HepG2 (cell line): Measurements from ENCODE around the gene C6orf15. TPM values are rescaled to one million over a fixed set of nuclear protein-coding genes. Genes with fewer than 3 reads are reported as not detected.

Experiments used
- ATAC-seq: fragments of 200-7000 bp; cut with Tn5 transposase; 3 replicates; pipeline ENCODE4 v1.9.1; 2020; ENCODE audit warnings: mild to moderate bottlenecking, moderate library complexity
- BruUV-seq: library from RNA; stranded (reverse); fragments of 400-500 nt; replicated peaks from 2 replicates; lab custom pipeline; 2021; lab: Mats Ljungman, UMichigan
- CTCF ChIA-PET: fragments of 300-600 bp; formaldehyde crosslinking; extraction: SDS; loops from one replicate; lab custom pipeline; 2021; ENCODE audit warnings: low total read pairs, inconsistent platforms, low intra/inter-chr PET ratio; lab: Yijun Ruan, JAX
- POLR2A ChIA-PET: fragments of 350-600 bp; sonication (Branson Sonifier 250); formaldehyde crosslinking; loops from one replicate; lab custom pipeline; 2020; ENCODE audit warnings: antibody characterized with exemption, inconsistent platforms; lab: Yijun Ruan, JAX
- DNase-seq: peaks from one replicate; pipeline ENCODE4 v3.0.0-alpha.2; 2015; ENCODE audit warnings: low spot score
- FAIRE-seq: peaks from 3 replicates; lab custom pipeline; 2011; peaks lifted over from hg19 to GRCh38; lab: Jason Lieb, UNC
- H2AFZ ChIP-seq: one replicate; pipeline ENCODE4 v1.6.1; 2011; ENCODE audit warnings: low read length, inconsistent platforms
- H3K27ac ChIP-seq: fragments of 300-600 bp; 3 replicates; pipeline ENCODE4 v1.8.0; 2011; ENCODE audit warnings: mixed run types, mild to moderate bottlenecking, mixed read lengths, low read length, inconsistent platforms; ENCODE audit not compliant: insufficient read depth; ENCODE audit errors: extremely low read length
- H3K27me3 ChIP-seq, 2 experiments: fragments of 200-600 bp in 1 of 2; 2 replicates in 1 of 2; 3 replicates in 1 of 2; pipeline versions ENCODE4 v1.6.0 to v1.8.0; 2011; ENCODE audit warnings: low read length in 2 of 2, mild to moderate bottlenecking in 2 of 2, moderate library complexity in 2 of 2, inconsistent platforms in 1 of 2; ENCODE audit not compliant: insufficient read depth in 2 of 2, control insufficient read depth in 1 of 2
- H3K36me3 ChIP-seq, 2 experiments: fragments of 200-600 bp in 1 of 2; replicated peaks in 1 of 2; 2 replicates in 1 of 2; 3 replicates in 1 of 2; pipeline versions ENCODE4 v1.5.1 to v1.8.0; 2011; ENCODE audit warnings: low read length in 2 of 2, inconsistent platforms in 1 of 2; ENCODE audit not compliant: insufficient read depth in 2 of 2, control insufficient read depth in 1 of 2
- H3K4me1 ChIP-seq: 2 replicates; pipeline ENCODE4 v1.5.1; 2012; ENCODE audit warnings: low read length, inconsistent platforms; ENCODE audit not compliant: insufficient read depth
- H3K4me2 ChIP-seq: 2 replicates; pipeline ENCODE4 v1.6.0; 2011; ENCODE audit warnings: low read depth, low read length, inconsistent platforms
- H3K4me3 ChIP-seq, 3 experiments: fragments of 200-600 bp in 1 of 3; sonication (generic), shearing (Covaris generic) in 1 of 3; replicated peaks in 1 of 3; 2 replicates each; pipeline ENCODE4 v1.5.1; 2011 to 2016; ENCODE audit warnings: low read length in 3 of 3, inconsistent platforms in 2 of 3, low read depth in 2 of 3, mild to moderate bottlenecking in 2 of 3, control low read depth in 1 of 3, mixed read lengths in 1 of 3; ENCODE audit not compliant: insufficient read depth in 1 of 3
- H3K79me2 ChIP-seq: one replicate; pipeline ENCODE4 v1.6.1; 2011; ENCODE audit warnings: low read length, inconsistent platforms; ENCODE audit not compliant: insufficient read depth
- H3K9ac ChIP-seq: 2 replicates; pipeline ENCODE4 v1.6.0; 2011; ENCODE audit warnings: mild to moderate bottlenecking, low read depth, low read length, inconsistent platforms; ENCODE audit not compliant: insufficient read depth
- H3K9me3 ChIP-seq: 2 replicates; pipeline ENCODE4 v1.5.1; 2012; ENCODE audit warnings: mild to moderate bottlenecking, low read length
- H4K20me1 ChIP-seq: 2 replicates; pipeline ENCODE4 v1.6.0; 2011; ENCODE audit warnings: inconsistent platforms, mild to moderate bottlenecking, low read length, moderate library complexity; ENCODE audit not compliant: insufficient read depth
- AKNA ChIP-seq: sonication (generic); formaldehyde crosslinking; IDR thresholded peaks from 2 replicates; pipeline ENCODE4 v1.4.0; 2020; ENCODE audit warnings: missing genetic modification reagents, borderline replicate concordance
- ATF7 ChIP-seq, 2 experiments: fragments of 450-650 bp in 1 of 2; sonication (generic) in 1 of 2; formaldehyde crosslinking in 1 of 2; IDR thresholded peaks; 2 replicates each; pipeline versions ENCODE4 v1.4.0 to v1.6.1; 2016 to 2020; ENCODE audit warnings: antibody characterized with exemption in 1 of 2, mild to moderate bottlenecking in 1 of 2, missing genetic modification reagents in 1 of 2
- HNRNPK ChIP-seq: fragments of 200-400 bp; formaldehyde crosslinking; IDR thresholded peaks from 2 replicates; pipeline ENCODE4 v1.6.1; 2018; ENCODE audit warnings: low read length, low read depth, moderate library complexity, mild to moderate bottlenecking; ENCODE audit not compliant: poor library complexity, severe bottlenecking
- JUND ChIP-seq: sonication (generic); formaldehyde crosslinking; IDR thresholded peaks from 2 replicates; pipeline ENCODE4 v1.8.0; 2022; ENCODE audit warnings: mild to moderate bottlenecking, missing genetic modification reagents
- LRRFIP1 ChIP-seq: sonication (generic); formaldehyde crosslinking; conservative IDR thresholded peaks from 2 replicates; pipeline ENCODE4 v1.4.0; 2020; ENCODE audit warnings: missing genetic modification reagents
- MLX ChIP-seq: IDR thresholded peaks from 2 replicates; pipeline ENCODE4 v1.6.1; 2016
- PRDM10 ChIP-seq: sonication (generic); formaldehyde crosslinking; IDR thresholded peaks from 2 replicates; pipeline ENCODE4 v1.4.0; 2020; ENCODE audit warnings: low read depth, missing genetic modification reagents
- SALL1 ChIP-seq: sonication (generic); formaldehyde crosslinking; IDR thresholded peaks from 2 replicates; pipeline ENCODE4 v1.8.0; 2022; ENCODE audit warnings: mild to moderate bottlenecking, missing genetic modification reagents
- SAP130 ChIP-seq: IDR thresholded peaks from 2 replicates; pipeline ENCODE4 v1.6.1; 2016; ENCODE audit warnings: low read depth
- TRIM24 ChIP-seq: sonication (generic); formaldehyde crosslinking; IDR thresholded peaks from 2 replicates; pipeline ENCODE4 v1.8.0; 2022; ENCODE audit warnings: mild to moderate bottlenecking, missing genetic modification reagents
- ZIK1 ChIP-seq: sonication (generic); formaldehyde crosslinking; IDR thresholded peaks from 2 replicates; pipeline ENCODE4 v1.5.0; 2020; ENCODE audit warnings: mild to moderate bottlenecking, low read depth, missing genetic modification reagents, borderline replicate concordance
- ZNF768 ChIP-seq: sonication (generic); formaldehyde crosslinking; IDR thresholded peaks from 2 replicates; pipeline ENCODE4 v1.4.0; 2020; ENCODE audit warnings: missing genetic modification reagents
- WGBS: methylation state at CpG from one replicate; pipeline ENCODE4 v1.1.6; 2017; ENCODE audit warnings: low lambda C conversion rate; 5-methylcytosine and 5-hydroxymethylcytosine counted together
- in situ Hi-C: cut with HindIII; loops from 2 replicates; pipeline ENCODE4 v1.10.0; 2017; ENCODE audit warnings: low pct_unique_long_range_greater_than_20kb; ENCODE audit not compliant: extremely low pct_ligation_motif_present
- intact Hi-C: fragments of 100-400 bp; cut with micrococcal nuclease; formaldehyde crosslinking; loops from one replicate; pipeline ENCODE4 v1.10.0; 2022; ENCODE audit not compliant: unreplicated experiment
- polyA plus RNA-seq, 8 experiments: library from polyadenylated mRNA; depleted of rRNA in 3 of 8; stranded (reverse) in 7 of 8; unstranded in 1 of 8; fragments of >200 nt; fragmentation: Illumina TruSeq in 4 of 8; extraction: Trizol in 4 of 8; gene quantifications; 2 replicates each; pipeline versions ENCODE4 v1.2.1 to v1.2.3, GENCODE V29; 2011 to 2016; ENCODE audit warnings: low read depth in 4 of 8, missing spikeins in 1 of 8, mixed read lengths in 1 of 8; ENCODE audit not compliant: insufficient read depth in 1 of 8
- total RNA-seq, 5 experiments: library from RNA; depleted of rRNA; stranded (reverse); fragments of >200 nt; fragmentation: Illumina TruSeq; extraction: Trizol; gene quantifications; 2 replicates each; pipeline ENCODE4 v1.2.3, GENCODE V29; 2016; ENCODE audit warnings: low read depth in 1 of 5

The C6orf15 gene
- total and polyA plus RNA-seq, 2 of the 13 experiments (the other 11 are each of a cell fraction or from before 2014, with no cell fraction given): not detected

- no peak for FAIRE-seq
- ATAC-seq: peak; percentile 70
- CTCF ChIA-PET: no interaction called here
- TF ChIP-seq MLX (CRISPR knock-in tag) (no peak), PRDM10 (CRISPR knock-in tag) (no peak), AKNA (CRISPR knock-in tag) (no peak), ZNF768 (CRISPR knock-in tag) (0 out of 2 replicates have a peak, but pooled peaks have one; percentile 24), HNRNPK (no peak), ATF7 (IDR thresholded peaks at IDR 0.05) (no peak), ATF7 (CRISPR knock-in tag; IDR thresholded peaks at IDR 0.05) (no peak), TRIM24 (no peak), SAP130 (CRISPR knock-in tag) (no peak), JUND (CRISPR knock-in tag) (no peak), SALL1 (CRISPR knock-in tag) (peak; percentile 14; the same call in 1 of the 2 replicates), ZIK1 (CRISPR knock-in tag) (no peak), LRRFIP1 (CRISPR knock-in tag) (no peak)
Observed at GRCh38 chr6:31094389-31094881, 17.9 kb downstream of the C6orf15 start.

More at GRCh38 chr6:31094389-31094881, 17.9 kb downstream of the C6orf15 start:
- 33% methylated on average over 3 of the region's 3 CpGs for WGBS
- no peak for DNase-seq
- no peak overlapping the region for H3K9ac ChIP-seq
- no peak overlapping the region for H2AFZ ChIP-seq
- in situ Hi-C loops: loop anchor here (25.0 kb wide), 2 partner anchors 407 to 632 kb away; partner anchors contain the start of genes NRM and PPP1R18
- no peaks in the 10 kb centered on the region for H3K9me3 ChIP-seq
- no peaks in the 10 kb centered on the region for H4K20me1 ChIP-seq
- H3K79me2 ChIP-seq: no peaks in the 10 kb centered on the region
- H3K36me3 ChIP-seq: no peaks in the 10 kb centered on the region
- intact Hi-C loops: no loop called here
- H3K4me2 ChIP-seq: no peak overlapping the region; the same call in 1 of the 2 replicates
- no peaks in the 10 kb centered on the region for H3K27me3 ChIP-seq
- no peak overlapping the region for H3K4me3 ChIP-seq
- no peak overlapping the region for H3K27ac ChIP-seq
- BruUV-seq: no TSS peak
- POLR2A ChIA-PET: no interaction called here
- H3K4me1 ChIP-seq: peaks cover 56% of the 10 kb centered on the region
